ENCODE measurements around the gene LGR6.

Gene LGR6

DNA sequence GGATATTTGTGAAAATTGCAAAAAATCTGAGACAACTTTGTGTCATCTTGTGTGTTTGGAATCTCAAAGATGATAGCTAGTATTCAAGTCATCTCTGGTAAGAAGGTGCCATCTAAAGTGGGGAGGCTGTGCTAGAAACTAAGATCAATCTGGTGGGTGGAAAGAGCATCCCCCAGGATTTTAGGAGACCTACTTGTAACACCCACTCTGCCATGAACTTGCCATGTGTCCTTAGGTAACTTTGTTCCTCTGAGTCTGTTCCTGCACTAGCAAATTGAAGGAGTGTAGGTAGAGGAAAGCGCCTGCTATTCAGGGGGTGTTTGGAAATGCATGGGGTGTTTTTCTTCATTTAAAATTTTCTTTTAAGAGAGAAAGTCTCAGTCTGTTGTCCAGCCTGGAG lies 24.4 kb downstream of the LGR6 start:
- ATAC-seq: no peak
- no peak for TF ChIP-seq ZNF565 (CRISPR knock-in tag; conservative IDR thresholded peaks at IDR 0.05; ENCODE audit: low read depth)
- no peak for TF ChIP-seq OSR1 (CRISPR knock-in tag; IDR thresholded peaks at IDR 0.05)
- TF ChIP-seq, protein P1, sequence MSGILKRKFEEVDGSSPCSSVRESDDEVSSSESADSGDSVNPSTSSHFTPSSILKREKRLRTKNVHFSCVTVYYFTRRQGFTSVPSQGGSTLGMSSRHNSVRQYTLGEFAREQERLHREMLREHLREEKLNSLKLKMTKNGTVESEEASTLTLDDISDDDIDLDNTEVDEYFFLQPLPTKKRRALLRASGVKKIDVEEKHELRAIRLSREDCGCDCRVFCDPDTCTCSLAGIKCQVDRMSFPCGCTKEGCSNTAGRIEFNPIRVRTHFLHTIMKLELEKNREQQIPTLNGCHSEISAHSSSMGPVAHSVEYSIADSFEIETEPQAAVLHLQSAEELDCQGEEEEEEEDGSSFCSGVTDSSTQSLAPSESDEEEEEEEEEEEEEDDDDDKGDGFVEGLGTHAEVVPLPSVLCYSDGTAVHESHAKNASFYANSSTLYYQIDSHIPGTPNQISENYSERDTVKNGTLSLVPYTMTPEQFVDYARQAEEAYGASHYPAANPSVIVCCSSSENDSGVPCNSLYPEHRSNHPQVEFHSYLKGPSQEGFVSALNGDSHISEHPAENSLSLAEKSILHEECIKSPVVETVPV (CRISPR knock-in tag; IDR thresholded peaks at IDR 0.05): no peak
- TF ChIP-seq, protein P2, sequence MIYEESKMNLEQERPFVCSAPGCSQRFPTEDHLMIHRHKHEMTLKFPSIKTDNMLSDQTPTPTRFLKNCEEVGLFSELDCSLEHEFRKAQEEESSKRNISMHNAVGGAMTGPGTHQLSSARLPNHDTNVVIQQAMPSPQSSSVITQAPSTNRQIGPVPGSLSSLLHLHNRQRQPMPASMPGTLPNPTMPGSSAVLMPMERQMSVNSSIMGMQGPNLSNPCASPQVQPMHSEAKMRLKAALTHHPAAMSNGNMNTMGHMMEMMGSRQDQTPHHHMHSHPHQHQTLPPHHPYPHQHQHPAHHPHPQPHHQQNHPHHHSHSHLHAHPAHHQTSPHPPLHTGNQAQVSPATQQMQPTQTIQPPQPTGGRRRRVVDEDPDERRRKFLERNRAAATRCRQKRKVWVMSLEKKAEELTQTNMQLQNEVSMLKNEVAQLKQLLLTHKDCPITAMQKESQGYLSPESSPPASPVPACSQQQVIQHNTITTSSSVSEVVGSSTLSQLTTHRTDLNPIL (CRISPR knock-in tag; IDR thresholded peaks at IDR 0.05; ENCODE audit: low read depth): no peak
- TF ChIP-seq ZFP30 (CRISPR knock-in tag; IDR thresholded peaks at IDR 0.05): no peak
- TF ChIP-seq ESRRG (CRISPR knock-in tag; IDR thresholded peaks at IDR 0.05): no peak
- TF ChIP-seq ZNF70 (CRISPR knock-in tag; IDR thresholded peaks at IDR 0.05): no peak
- TF ChIP-seq, protein P3, sequence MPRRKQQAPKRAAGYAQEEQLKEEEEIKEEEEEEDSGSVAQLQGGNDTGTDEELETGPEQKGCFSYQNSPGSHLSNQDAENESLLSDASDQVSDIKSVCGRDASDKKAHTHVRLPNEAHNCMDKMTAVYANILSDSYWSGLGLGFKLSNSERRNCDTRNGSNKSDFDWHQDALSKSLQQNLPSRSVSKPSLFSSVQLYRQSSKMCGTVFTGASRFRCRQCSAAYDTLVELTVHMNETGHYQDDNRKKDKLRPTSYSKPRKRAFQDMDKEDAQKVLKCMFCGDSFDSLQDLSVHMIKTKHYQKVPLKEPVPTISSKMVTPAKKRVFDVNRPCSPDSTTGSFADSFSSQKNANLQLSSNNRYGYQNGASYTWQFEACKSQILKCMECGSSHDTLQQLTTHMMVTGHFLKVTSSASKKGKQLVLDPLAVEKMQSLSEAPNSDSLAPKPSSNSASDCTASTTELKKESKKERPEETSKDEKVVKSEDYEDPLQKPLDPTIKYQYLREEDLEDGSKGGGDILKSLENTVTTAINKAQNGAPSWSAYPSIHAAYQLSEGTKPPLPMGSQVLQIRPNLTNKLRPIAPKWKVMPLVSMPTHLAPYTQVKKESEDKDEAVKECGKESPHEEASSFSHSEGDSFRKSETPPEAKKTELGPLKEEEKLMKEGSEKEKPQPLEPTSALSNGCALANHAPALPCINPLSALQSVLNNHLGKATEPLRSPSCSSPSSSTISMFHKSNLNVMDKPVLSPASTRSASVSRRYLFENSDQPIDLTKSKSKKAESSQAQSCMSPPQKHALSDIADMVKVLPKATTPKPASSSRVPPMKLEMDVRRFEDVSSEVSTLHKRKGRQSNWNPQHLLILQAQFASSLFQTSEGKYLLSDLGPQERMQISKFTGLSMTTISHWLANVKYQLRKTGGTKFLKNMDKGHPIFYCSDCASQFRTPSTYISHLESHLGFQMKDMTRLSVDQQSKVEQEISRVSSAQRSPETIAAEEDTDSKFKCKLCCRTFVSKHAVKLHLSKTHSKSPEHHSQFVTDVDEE (CRISPR knock-in tag; IDR thresholded peaks at IDR 0.05): no peak
- TF ChIP-seq SNAI2 (CRISPR knock-in tag; IDR thresholded peaks at IDR 0.05): no peak
- TF ChIP-seq, protein P4, sequence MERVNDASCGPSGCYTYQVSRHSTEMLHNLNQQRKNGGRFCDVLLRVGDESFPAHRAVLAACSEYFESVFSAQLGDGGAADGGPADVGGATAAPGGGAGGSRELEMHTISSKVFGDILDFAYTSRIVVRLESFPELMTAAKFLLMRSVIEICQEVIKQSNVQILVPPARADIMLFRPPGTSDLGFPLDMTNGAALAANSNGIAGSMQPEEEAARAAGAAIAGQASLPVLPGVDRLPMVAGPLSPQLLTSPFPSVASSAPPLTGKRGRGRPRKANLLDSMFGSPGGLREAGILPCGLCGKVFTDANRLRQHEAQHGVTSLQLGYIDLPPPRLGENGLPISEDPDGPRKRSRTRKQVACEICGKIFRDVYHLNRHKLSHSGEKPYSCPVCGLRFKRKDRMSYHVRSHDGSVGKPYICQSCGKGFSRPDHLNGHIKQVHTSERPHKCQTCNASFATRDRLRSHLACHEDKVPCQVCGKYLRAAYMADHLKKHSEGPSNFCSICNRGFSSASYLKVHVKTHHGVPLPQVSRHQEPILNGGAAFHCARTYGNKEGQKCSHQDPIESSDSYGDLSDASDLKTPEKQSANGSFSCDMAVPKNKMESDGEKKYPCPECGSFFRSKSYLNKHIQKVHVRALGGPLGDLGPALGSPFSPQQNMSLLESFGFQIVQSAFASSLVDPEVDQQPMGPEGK (CRISPR knock-in tag; IDR thresholded peaks at IDR 0.05; ENCODE audit: borderline replicate concordance): no peak
- TF ChIP-seq BACH2 (CRISPR knock-in tag; IDR thresholded peaks at IDR 0.05; ENCODE audit: borderline replicate concordance): no peak
- TF ChIP-seq TCF4 (CRISPR knock-in tag; IDR thresholded peaks at IDR 0.05; ENCODE audit: borderline replicate concordance): no peak
- TF ChIP-seq TOX (CRISPR knock-in tag; IDR thresholded peaks at IDR 0.05; ENCODE audit: borderline replicate concordance): no peak
- TF ChIP-seq GLIS3 (CRISPR knock-in tag; IDR thresholded peaks at IDR 0.05): no peak
- TF ChIP-seq ARNTL (CRISPR knock-in tag; IDR thresholded peaks at IDR 0.05; ENCODE audit: borderline replicate concordance, low read depth): no peak

DNA sequence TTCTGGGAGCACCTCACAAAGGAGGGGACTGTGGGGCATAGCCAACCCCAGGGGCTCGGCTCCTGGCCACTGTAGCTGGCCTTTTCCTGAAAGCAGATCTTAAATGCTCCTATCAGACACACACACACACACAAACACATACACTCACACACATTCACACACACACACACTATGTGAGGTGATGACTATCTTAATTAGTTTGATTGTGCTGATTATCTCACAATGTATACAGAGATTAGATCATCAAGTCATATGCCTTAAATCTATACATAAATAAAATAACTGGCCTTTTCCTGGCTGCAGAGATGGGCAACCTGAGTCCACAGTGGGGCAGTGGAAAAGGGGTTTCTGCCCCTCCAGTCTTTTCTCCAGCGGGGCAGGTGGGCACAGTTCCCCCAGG lies 27.1 kb downstream of the LGR6 start:
- TF ChIP-seq PPARA (CRISPR knock-in tag; IDR thresholded peaks at IDR 0.05; ENCODE audit: borderline replicate concordance): no peak
- no peak for ATAC-seq

DNA sequence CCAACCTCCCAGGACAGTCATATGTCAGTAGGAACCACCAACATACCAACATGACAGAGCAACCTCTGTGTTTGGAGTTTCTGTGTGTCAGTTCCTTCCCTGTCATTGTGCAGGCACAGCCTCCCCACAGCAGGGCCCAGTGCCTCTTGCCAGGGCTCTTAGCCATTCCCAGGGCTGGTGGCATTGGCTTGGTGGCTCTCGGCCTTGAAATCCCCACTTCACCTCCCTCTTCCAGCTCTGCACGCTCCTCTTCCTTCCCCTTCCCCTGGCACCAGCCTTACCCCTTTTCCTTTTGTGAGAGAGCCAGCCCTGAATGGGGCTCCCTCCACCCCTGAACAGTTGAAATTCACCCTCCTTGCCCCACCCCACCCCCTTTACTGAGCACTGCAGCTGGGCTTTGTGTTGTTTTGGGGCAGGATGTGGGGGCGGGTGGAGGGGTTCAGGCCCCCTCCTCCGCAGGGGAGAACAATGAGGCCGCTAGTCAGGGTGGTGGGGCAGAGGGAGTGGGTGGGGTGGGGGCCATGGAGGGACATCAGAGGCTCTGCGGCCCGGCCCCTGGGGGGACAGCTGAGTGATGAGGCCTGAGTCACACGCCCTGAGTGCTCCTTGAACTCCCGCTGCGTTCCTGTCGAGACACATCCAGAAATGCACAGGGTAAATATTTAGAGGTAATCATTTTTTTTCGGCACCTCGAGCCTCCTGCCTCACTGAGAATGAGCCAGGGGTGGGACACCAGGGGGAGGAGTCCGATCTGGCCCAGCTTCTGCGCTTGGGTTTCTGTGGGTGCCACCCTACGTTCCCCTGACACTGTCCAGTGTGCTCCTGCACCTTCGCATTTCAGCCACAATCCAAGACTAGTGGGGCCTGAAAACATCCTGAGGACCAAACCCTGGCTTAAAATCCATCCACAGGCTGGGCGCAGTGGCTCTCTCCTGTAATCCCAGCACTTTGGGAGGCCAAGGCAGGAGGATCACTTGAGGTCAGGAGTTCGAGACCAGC lies 28.6 kb downstream of the LGR6 start:
- TF ChIP-seq SNAI2 (CRISPR knock-in tag; IDR thresholded peaks at IDR 0.05): no peak
- TF ChIP-seq, protein P4 (CRISPR knock-in tag; IDR thresholded peaks at IDR 0.05; ENCODE audit: borderline replicate concordance): no peak
- TF ChIP-seq, protein P2 (CRISPR knock-in tag; IDR thresholded peaks at IDR 0.05; ENCODE audit: low read depth): no peak
- no peak for TF ChIP-seq ZNF565 (CRISPR knock-in tag; conservative IDR thresholded peaks at IDR 0.05; ENCODE audit: low read depth)
- TF ChIP-seq ESRRG (CRISPR knock-in tag; IDR thresholded peaks at IDR 0.05): no peak
- no peak for TF ChIP-seq PPARA (CRISPR knock-in tag; IDR thresholded peaks at IDR 0.05; ENCODE audit: borderline replicate concordance)
- no peak for TF ChIP-seq GLIS3 (CRISPR knock-in tag; IDR thresholded peaks at IDR 0.05)
- ATAC-seq: no peak
